Measurements from ENCODE around the gene NCEH1.

The NCEH1 gene

GRCh38 chr3:172592898-172593669, 117.8 kb downstream of the NCEH1 start:
- no peak for TF ChIP-seq CTCF (IDR thresholded peaks at IDR 0.05; ENCODE audit: control insufficient read depth, insufficient read depth, low read depth, low read length, missing control alignments)
- H3K4me3 ChIP-seq (ENCODE audit: control insufficient read depth, low read depth, low read length): no peak overlapping the region
- no peak for DNase-seq (ENCODE audit: low read depth)

DNA sequence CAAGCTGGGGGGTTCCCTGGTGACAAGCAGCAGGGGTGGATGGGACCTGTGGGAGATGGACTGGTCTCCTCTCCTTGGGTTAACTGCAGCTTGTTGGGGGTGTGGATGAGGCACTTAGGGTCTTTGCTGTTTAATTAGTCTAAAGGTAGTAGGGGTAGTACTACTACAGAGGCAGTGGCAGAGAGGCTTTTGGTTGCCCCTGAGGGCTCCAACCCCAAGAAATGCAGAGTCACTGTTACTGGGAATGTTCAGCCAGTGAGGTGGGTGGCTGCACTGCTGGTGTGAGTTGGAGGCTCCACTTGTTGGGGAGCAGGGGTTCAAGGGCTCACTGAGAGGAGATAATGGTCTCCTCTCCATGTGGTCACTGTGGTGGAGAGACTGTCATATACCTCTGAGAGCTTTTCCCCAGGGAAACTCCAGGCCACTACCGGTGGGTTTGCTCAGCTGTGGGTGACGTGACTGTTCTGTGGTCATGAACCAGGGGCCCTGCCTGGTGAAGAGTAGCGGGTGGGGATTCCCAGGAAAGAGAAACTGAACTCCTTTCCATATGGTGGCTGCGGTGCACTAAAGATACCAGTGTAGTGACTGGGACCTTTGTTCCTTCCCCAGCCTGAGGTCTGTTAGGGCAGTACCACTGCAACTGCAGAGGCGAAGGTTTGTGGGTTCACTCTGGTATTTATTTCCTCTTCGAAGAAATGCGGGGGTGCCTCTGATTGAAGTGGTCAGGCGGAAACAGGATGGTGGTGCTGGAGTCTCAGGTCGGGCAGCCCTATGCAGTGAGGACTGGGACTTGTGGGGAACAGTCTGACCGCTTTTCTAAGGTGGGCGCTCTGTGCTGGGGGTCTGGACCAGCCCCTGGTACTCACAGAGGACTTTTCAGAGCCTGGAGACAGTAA, 118.7 kb downstream of the NCEH1 start:
- no peak for TF ChIP-seq CTCF (IDR thresholded peaks at IDR 0.05; ENCODE audit: control insufficient read depth, insufficient read depth, low read depth, low read length, missing control alignments)
- no peak overlapping the region for H3K4me3 ChIP-seq (ENCODE audit: control insufficient read depth, low read depth, low read length)
- DNase-seq (ENCODE audit: low read depth): no peak

- no peak for DNase-seq (ENCODE audit: low read depth)
- TF ChIP-seq CTCF (IDR thresholded peaks at IDR 0.05; ENCODE audit: control insufficient read depth, insufficient read depth, low read depth, low read length, missing control alignments): no peak
- H3K4me3 ChIP-seq (ENCODE audit: control insufficient read depth, low read depth, low read length): no peak overlapping the region
These were observed 119.7 kb downstream of the NCEH1 start for GRCh38 chr3:172591125-172591605.

DNA sequence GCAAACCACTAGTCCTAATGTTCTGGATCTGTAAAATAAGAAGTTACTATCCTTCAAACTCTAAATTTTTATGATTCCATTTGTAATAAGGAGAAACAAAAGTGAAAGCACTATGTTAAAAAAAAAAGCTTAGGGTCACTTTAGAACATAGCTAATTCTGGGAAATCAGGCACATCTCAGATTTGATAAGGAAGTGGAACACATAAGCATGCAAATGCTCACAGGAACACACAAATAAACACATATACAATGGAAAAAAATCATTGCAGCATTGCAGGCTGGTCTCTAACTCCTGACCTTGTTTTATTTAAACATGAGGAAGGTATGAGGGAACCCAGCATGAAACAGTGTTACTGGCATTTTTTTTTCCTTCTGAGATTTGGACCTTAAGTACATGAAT, 124.4 kb downstream of the NCEH1 start:
- H3K4me3 ChIP-seq (ENCODE audit: control insufficient read depth, low read depth, low read length): no peak overlapping the region
- TF ChIP-seq CTCF (IDR thresholded peaks at IDR 0.05; ENCODE audit: control insufficient read depth, insufficient read depth, low read depth, low read length, missing control alignments): no peak
- no peak for DNase-seq (ENCODE audit: low read depth)

DNA sequence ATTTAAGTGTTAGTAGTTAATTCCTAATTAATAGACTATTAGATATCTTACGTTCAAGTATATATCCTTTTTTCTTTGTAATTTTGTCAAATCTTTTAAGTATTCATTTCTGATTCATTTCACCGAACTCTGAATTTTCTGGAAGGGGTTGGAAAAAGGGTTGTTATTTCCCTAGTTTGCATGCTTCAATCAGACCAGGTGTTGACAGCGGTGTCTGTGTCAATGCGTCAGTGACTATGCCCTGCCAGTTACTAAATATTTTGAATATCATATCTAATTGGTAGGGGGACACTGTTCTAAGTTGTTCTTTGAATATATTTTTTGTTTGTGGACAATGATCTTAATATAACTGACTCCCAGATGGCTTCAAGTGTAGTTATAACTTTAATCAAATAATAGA, 124.9 kb downstream of the NCEH1 start:
- no peak overlapping the region for H3K4me3 ChIP-seq (ENCODE audit: control insufficient read depth, low read depth, low read length)
- no peak for DNase-seq (ENCODE audit: low read depth)
- TF ChIP-seq CTCF (IDR thresholded peaks at IDR 0.05; ENCODE audit: control insufficient read depth, insufficient read depth, low read depth, low read length, missing control alignments): no peak

DNA sequence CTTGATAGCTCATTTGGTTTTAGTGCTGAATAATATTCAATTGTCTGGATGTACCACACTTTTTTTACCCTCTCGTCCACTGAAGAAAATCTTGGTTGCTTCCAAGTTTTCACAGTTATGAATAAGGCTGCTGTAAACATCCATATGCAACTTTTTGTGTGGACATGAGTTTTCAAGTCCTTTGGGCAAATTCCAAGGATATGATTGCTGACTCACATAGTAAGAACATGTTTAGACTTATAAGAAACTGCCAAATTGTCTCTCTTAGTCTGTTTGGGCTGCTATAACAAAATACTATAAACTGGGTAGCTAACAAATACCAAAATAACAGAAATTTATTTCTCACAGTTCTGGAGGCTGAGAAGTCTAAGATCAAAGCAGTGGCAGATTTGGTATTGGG, 128.2 kb downstream of the NCEH1 start:
- no peak overlapping the region for H3K4me3 ChIP-seq (ENCODE audit: control insufficient read depth, low read depth, low read length)
- DNase-seq (ENCODE audit: low read depth): no peak
- no peak for TF ChIP-seq CTCF (IDR thresholded peaks at IDR 0.05; ENCODE audit: control insufficient read depth, insufficient read depth, low read depth, low read length, missing control alignments)
